C4-2B (cell line): Measurements from ENCODE around the gene GPR61.

Source experiments
- ZFX ChIP-seq: fragments of 450-650 bp; IDR thresholded peaks from 2 replicates; pipeline ENCODE4 v1.6.1; 2017
- TF ChIP-seq, protein P1 (sequence below): fragments of 450-650 bp; conservative IDR thresholded peaks from 2 replicates; pipeline ENCODE4 v1.5.1; 2017; ENCODE audit warnings: mild to moderate bottlenecking

DNA sequence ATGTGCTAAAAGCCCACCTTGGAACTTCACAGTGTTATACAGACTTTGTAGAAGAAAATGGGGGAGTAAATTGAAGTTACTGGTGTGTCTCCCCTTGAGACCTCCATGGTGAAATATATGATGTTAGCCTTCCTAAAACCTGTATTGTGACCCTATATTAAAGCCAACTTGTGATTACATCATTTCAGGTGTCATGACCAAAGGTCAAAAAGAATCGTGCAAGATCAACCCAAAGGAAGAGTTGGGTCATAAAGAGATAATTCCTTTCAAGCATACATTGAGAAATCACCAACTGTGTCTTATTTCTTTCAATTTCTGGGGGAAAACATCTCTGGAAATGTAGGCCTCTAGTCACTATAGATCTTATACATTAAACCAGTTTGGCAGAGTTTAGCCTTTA, 45.1 kb downstream of the GPR61 start:
- TF ChIP-seq, protein P1, sequence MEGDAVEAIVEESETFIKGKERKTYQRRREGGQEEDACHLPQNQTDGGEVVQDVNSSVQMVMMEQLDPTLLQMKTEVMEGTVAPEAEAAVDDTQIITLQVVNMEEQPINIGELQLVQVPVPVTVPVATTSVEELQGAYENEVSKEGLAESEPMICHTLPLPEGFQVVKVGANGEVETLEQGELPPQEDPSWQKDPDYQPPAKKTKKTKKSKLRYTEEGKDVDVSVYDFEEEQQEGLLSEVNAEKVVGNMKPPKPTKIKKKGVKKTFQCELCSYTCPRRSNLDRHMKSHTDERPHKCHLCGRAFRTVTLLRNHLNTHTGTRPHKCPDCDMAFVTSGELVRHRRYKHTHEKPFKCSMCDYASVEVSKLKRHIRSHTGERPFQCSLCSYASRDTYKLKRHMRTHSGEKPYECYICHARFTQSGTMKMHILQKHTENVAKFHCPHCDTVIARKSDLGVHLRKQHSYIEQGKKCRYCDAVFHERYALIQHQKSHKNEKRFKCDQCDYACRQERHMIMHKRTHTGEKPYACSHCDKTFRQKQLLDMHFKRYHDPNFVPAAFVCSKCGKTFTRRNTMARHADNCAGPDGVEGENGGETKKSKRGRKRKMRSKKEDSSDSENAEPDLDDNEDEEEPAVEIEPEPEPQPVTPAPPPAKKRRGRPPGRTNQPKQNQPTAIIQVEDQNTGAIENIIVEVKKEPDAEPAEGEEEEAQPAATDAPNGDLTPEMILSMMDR: no peak
- no peak for TF ChIP-seq ZFX
